K562 (cell line): ENCODE results near the gene RIMBP3C. TPM values are rescaled to one million over a fixed set of nuclear protein-coding genes. Genes with fewer than 3 reads are reported as not detected.

Experiments used
- ATAC-seq: fragments of 200-7000 bp; cut with Tn5 transposase; 3 replicates; pipeline ENCODE4 v1.9.1; 2020; ENCODE audit warnings: moderate library complexity
- BruUV-seq: library from RNA; stranded (reverse); fragments of 400-500 nt; replicated peaks from 2 replicates; lab custom pipeline; 2021; lab: Mats Ljungman, UMichigan
- CTCF ChIA-PET: fragments of 300-600 bp; formaldehyde crosslinking; extraction: SDS; loops from one replicate; lab custom pipeline; 2021; ENCODE audit warnings: low intra/inter-chr PET ratio; lab: Yijun Ruan, JAX
- POLR2A ChIA-PET: fragments of 300-600, 350-650 bp; sonication (Branson Sonifier 250); formaldehyde crosslinking; extraction: SDS; loops from one replicate; lab custom pipeline; 2021; ENCODE audit warnings: antibody characterized with exemption, inconsistent platforms; lab: Yijun Ruan, JAX
- DNase-seq, 4 experiments: peaks; one replicate each; pipeline versions ENCODE4 v3.0.0 to v3.0.0-alpha.2; 2011 to 2018; ENCODE audit warnings: low spot score in 3 of 4, mixed read lengths in 3 of 4; ENCODE audit errors: extremely low read depth in 1 of 4
- FAIRE-seq: peaks from 2 replicates; lab custom pipeline; 2011; peaks lifted over from hg19 to GRCh38; lab: Jason Lieb, UNC
- H2AFZ ChIP-seq: 2 replicates; pipeline ENCODE4 v1.6.0; 2011; ENCODE audit warnings: low read depth, low read length, control low read depth, inconsistent platforms
- H3K27ac ChIP-seq: fragments of 200-600 bp; 3 replicates; pipeline ENCODE4 v1.8.0; 2011; ENCODE audit warnings: low read depth, mild to moderate bottlenecking, control low read depth, inconsistent platforms, low read length, moderate library complexity, mixed read lengths; ENCODE audit errors: extremely low read depth
- H3K27me3 ChIP-seq, 2 experiments: fragments of 300-600 bp in 1 of 2; 2 replicates in 1 of 2; 3 replicates in 1 of 2; pipeline versions ENCODE4 v1.6.0 to v1.8.0; 2011; ENCODE audit warnings: inconsistent platforms in 2 of 2, low read length in 2 of 2, mild to moderate bottlenecking in 1 of 2, mixed read lengths in 1 of 2, moderate library complexity in 1 of 2; ENCODE audit not compliant: control insufficient read depth in 2 of 2, insufficient read depth in 2 of 2
- H3K36me3 ChIP-seq: fragments of 300-600 bp; 3 replicates; pipeline ENCODE4 v1.8.0; 2011; ENCODE audit warnings: mild to moderate bottlenecking, low read length, inconsistent platforms; ENCODE audit not compliant: control insufficient read depth, insufficient read depth
- H3K4me1 ChIP-seq, 2 experiments: fragments of 200-600 bp in 1 of 2; replicated peaks in 1 of 2; 2 replicates in 1 of 2; 3 replicates in 1 of 2; pipeline versions ENCODE4 v1.5.1 to v1.8.0; 2011; ENCODE audit warnings: inconsistent platforms in 2 of 2, low read length in 2 of 2, mild to moderate bottlenecking in 1 of 2, mixed read lengths in 1 of 2, moderate library complexity in 1 of 2; ENCODE audit not compliant: control insufficient read depth in 2 of 2, insufficient read depth in 2 of 2
- H3K4me2 ChIP-seq: 2 replicates; pipeline ENCODE4 v1.6.1; 2011; ENCODE audit warnings: low read length, control low read depth, inconsistent platforms, mixed read lengths; ENCODE audit not compliant: insufficient read depth
- H3K4me3 ChIP-seq: fragments of 200-600 bp; sonication (generic), shearing (Covaris generic); 2 replicates; pipeline ENCODE4 v1.5.1; 2016; ENCODE audit warnings: control low read depth, inconsistent platforms
- H3K79me2 ChIP-seq: fragments of 200-600 bp; 3 replicates; pipeline ENCODE4 v1.8.0; 2011; ENCODE audit warnings: low read length, inconsistent platforms; ENCODE audit not compliant: control insufficient read depth, insufficient read depth
- H3K9ac ChIP-seq, 2 experiments: 2 replicates each; pipeline versions ENCODE4 v1.6.0 to v1.6.1; 2011; ENCODE audit warnings: low read depth in 2 of 2, low read length in 2 of 2, control low read depth in 1 of 2, inconsistent platforms in 1 of 2, mild to moderate bottlenecking in 1 of 2, mixed read lengths in 1 of 2; ENCODE audit not compliant: insufficient read depth in 1 of 2
- H3K9me1 ChIP-seq: one replicate; pipeline ENCODE4 v1.6.0; 2011; ENCODE audit warnings: inconsistent platforms, mild to moderate bottlenecking, low read length, moderate library complexity; ENCODE audit not compliant: control insufficient read depth, insufficient read depth
- H3K9me3 ChIP-seq: replicated peaks from 2 replicates; pipeline ENCODE4 v1.5.1; 2011; ENCODE audit warnings: low read depth, low read length, inconsistent platforms; ENCODE audit not compliant: control insufficient read depth, insufficient read depth
- H4K20me1 ChIP-seq: replicated peaks from 2 replicates; pipeline ENCODE4 v1.6.1; 2011; ENCODE audit warnings: low read length, inconsistent platforms, mixed read lengths; ENCODE audit not compliant: control insufficient read depth, insufficient read depth
- CEBPG ChIP-seq, 3 experiments: fragments of 200-800 bp in 1 of 3; sonication (Bioruptor generic) in 1 of 3; sonication (generic) in 1 of 3; formaldehyde crosslinking in 1 of 3; IDR thresholded peaks in 2 of 3; conservative IDR thresholded peaks in 1 of 3; 2 replicates each; pipeline versions ENCODE4 v1.6.1 to v1.8.0; 2016 to 2022; ENCODE audit warnings: missing compliant biosample characterization in 2 of 3, missing genetic modification characterization in 2 of 3, mild to moderate bottlenecking in 1 of 3, missing genetic modification reagents in 1 of 3
- ELF4 ChIP-seq: fragments of 450-650 bp; formaldehyde crosslinking; IDR thresholded peaks from 2 replicates; pipeline ENCODE4 v1.4.0; 2022; ENCODE audit warnings: missing genetic modification characterization
- GATA2 ChIP-seq: sonication (generic); formaldehyde crosslinking; IDR thresholded peaks from 2 replicates; pipeline ENCODE4 v1.4.0; 2020; ENCODE audit warnings: mild to moderate bottlenecking, missing genetic modification reagents
- HNRNPK ChIP-seq: fragments of 200-400 bp; formaldehyde crosslinking; IDR thresholded peaks from one replicate; pipeline ENCODE4 v1.6.1; 2018; ENCODE audit warnings: mild to moderate bottlenecking, low read depth, low read length; ENCODE audit not compliant: poor library complexity, severe bottlenecking
- HNRNPUL1 ChIP-seq: fragments of 200-400 bp; formaldehyde crosslinking; IDR thresholded peaks from 2 replicates; pipeline ENCODE4 v1.6.1; 2017; ENCODE audit warnings: low read length
- JUN ChIP-seq, 2 experiments: sonication (generic) in 1 of 2; formaldehyde crosslinking in 1 of 2; IDR thresholded peaks; 2 replicates each; pipeline versions ENCODE4 v1.6.1 to v1.8.0; 2012 to 2022; ENCODE audit warnings: borderline replicate concordance in 2 of 2, mild to moderate bottlenecking in 2 of 2, improper control_type of control experiment in 1 of 2, low read depth in 1 of 2, low read length in 1 of 2, missing genetic modification reagents in 1 of 2
- MAFK ChIP-seq: IDR thresholded peaks from 2 replicates; pipeline ENCODE4 v1.6.1; 2011; ENCODE audit warnings: low read length, improper control_type of control experiment
- NR2C2 ChIP-seq, 2 experiments: fragments of 200-800 bp in 1 of 2; sonication (Bioruptor generic) in 1 of 2; sonication (generic) in 1 of 2; formaldehyde crosslinking in 1 of 2; IDR thresholded peaks; 2 replicates each; pipeline versions ENCODE4 v1.6.1 to v1.8.0; 2016 to 2022; ENCODE audit warnings: mild to moderate bottlenecking in 1 of 2, missing compliant biosample characterization in 1 of 2, missing genetic modification characterization in 1 of 2, missing genetic modification reagents in 1 of 2
- TOE1 ChIP-seq, 2 experiments: fragments of 450-650 bp in 1 of 2; sonication (generic) in 1 of 2; formaldehyde crosslinking in 1 of 2; IDR thresholded peaks; 2 replicates each; pipeline versions ENCODE4 v1.7.1 to v1.8.0; 2016 to 2022; ENCODE audit warnings: borderline replicate concordance in 2 of 2, mild to moderate bottlenecking in 2 of 2, antibody characterized with exemption in 1 of 2, inconsistent platforms in 1 of 2, low read depth in 1 of 2, missing genetic modification reagents in 1 of 2, moderate library complexity in 1 of 2
- XRCC5 ChIP-seq: fragments of 200-400 bp; formaldehyde crosslinking; IDR thresholded peaks from 2 replicates; pipeline ENCODE4 v1.6.1; 2017; ENCODE audit warnings: low read depth, mild to moderate bottlenecking, low read length
- ZNF263 ChIP-seq: sonication (generic); formaldehyde crosslinking; IDR thresholded peaks from 2 replicates; pipeline ENCODE4 v1.8.0; 2022; ENCODE audit warnings: mild to moderate bottlenecking, missing genetic modification reagents, borderline replicate concordance
- ZNF431 ChIP-seq: sonication (generic); formaldehyde crosslinking; IDR thresholded peaks from 2 replicates; pipeline ENCODE4 v1.8.0; 2022; ENCODE audit warnings: mild to moderate bottlenecking, missing genetic modification reagents
- WGBS: fragments of 100-300 bp; shearing (Covaris generic); methylation state at CpG from one replicate; pipeline ENCODE4 v1.1.6; 2016; ENCODE audit warnings: low coverage, mixed read lengths; ENCODE audit not compliant: insufficient coverage; ENCODE audit errors: missing lambda C conversion rate; 5-methylcytosine and 5-hydroxymethylcytosine counted together
- in situ Hi-C: fragments of 300-500 bp; cut with MboI; formaldehyde crosslinking; loops from 4 replicates; pipeline ENCODE4 v1.15.0; 2018; ENCODE audit warnings: inconsistent platforms, mixed read lengths
- intact Hi-C: fragments of 100-400 bp; cut with micrococcal nuclease; formaldehyde crosslinking; loops from 2 replicates; pipeline ENCODE4 v1.14.2; 2022
- polyA plus RNA-seq, 8 experiments: library from polyadenylated mRNA; depleted of rRNA in 4 of 8; stranded (reverse) in 5 of 8; unstranded in 3 of 8; fragments of >200 nt; fragmentation: Nextera tagmentation in 2 of 8; fragmentation: Illumina TruSeq in 1 of 8; extraction: Ambion mirVana in 2 of 8; extraction: Trizol in 1 of 8; gene quantifications; 2 replicates each; pipeline versions ENCODE4 v1.2.1 to v1.2.3, GENCODE V29; 2011 to 2014; ENCODE audit warnings: inconsistent platforms in 1 of 8, missing spikeins in 1 of 8
- total RNA-seq, 7 experiments: library from RNA; depleted of rRNA in 6 of 7; stranded (reverse); fragments of >200 nt in 6 of 7; fragmentation: Illumina TruSeq in 2 of 7; extraction: Trizol in 2 of 7; gene quantifications; 2 replicates each; pipeline versions ENCODE4 v1.2.1 to v1.2.3, GENCODE V29; 2011 to 2021; ENCODE audit warnings: low replicate concordance in 1 of 7
- TF ChIP-seq, protein P1 (sequence below): IDR thresholded peaks from 2 replicates; pipeline ENCODE4 v1.6.1; 2012; ENCODE audit warnings: low read depth, low read length, improper control_type of control experiment, borderline replicate concordance

Gene RIMBP3C
- total and polyA plus RNA-seq, 9 of the 15 experiments (the other 6 are each of a cell fraction or from before 2014, with no cell fraction given): 0.09 to 0.98 (median 0.17) TPM; not detected in 2

DNA sequence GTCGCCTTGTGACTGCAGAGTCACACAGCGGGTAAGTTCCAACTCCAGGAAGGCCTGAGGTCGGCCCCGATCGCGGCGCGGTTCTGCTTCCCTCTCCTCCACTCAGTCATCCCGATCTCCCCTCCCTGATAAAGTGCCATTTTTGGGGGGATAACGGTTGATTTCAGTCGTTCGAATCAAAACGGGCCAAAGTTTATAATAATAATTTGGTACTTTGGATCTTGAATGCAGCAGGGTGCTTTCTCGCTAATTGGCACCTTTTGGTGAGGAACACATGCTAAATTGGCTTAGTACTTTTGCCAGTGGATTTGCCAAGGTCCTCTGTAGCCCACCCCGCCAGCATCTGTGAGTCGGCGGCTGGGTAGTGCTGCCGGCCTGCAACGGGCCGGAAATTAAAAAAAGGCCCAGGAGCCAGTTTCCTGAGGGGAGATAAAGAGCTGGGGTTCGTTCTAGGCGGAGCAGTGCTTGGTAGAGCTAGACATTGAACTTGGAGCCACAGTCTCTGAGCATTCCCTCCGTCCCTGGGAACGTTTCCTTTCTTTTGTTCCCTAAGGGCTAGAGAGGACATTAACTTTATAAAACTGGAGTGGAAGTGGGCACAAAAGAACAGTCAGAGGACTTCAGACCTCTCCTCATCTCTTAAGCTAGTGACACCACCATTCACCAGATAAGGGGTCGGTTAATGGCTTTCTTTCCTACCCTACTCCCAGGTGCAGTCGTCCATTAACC is 17.2 kb upstream of the RIMBP3C start:
- WGBS: under 1% methylated on average over 26 of the region's 26 CpGs
- H4K20me1 ChIP-seq: peaks cover 55% of the 10 kb centered on the region
- peaks cover 27% of the 10 kb centered on the region for H3K9me1 ChIP-seq
- in situ Hi-C loops (no loop called here), intact Hi-C loops (no loop called here)
- H2AFZ ChIP-seq: peak overlapping the region; percentile 77
- H3K4me2 ChIP-seq: peak overlapping the region; percentile 91
- FAIRE-seq (no peak), ATAC-seq (peak; percentile 62), DNase-seq (peak; percentile 72 to 87 (median 82))
- peak overlapping the region; percentile 72 for H3K4me3 ChIP-seq
- H3K27me3 ChIP-seq: no peaks in the 10 kb centered on the region
- ChIA-PET CTCF (interaction anchor here (0.5 kb wide), 1 partner anchor 718 kb away, joined by 3 read pairs; no protein-coding TSS in a partner anchor), POLR2A (interaction anchor here (0.6 to 7.6 kb wide), 29 partner anchors 8 to 790 kb away, joined by 3 to 112 read pairs (median 5); partner anchors contain the start of genes CCDC116, SDF2L1 and YDJC)
- no peaks in the 10 kb centered on the region for H3K9me3 ChIP-seq
- H3K79me2 ChIP-seq: peaks cover 63% of the 10 kb centered on the region
- peak overlapping the region; percentile 93 for H3K27ac ChIP-seq
- TSS peak; percentile 91 for BruUV-seq
- H3K4me1 ChIP-seq: peaks cover 43 to 48% of the 10 kb centered on the region in 2 experiments
- peak overlapping the region; percentile 96 to 99 for H3K9ac ChIP-seq
- H3K36me3 ChIP-seq: peaks cover 45% of the 10 kb centered on the region
- TF ChIP-seq CEBPG (CRISPR knock-in tag; IDR thresholded peaks at IDR 0.05): no peak
- no peak for TF ChIP-seq CEBPG (tag; conservative IDR thresholded peaks at IDR 0.05 in 1 of 2, IDR thresholded peaks at IDR 0.05 in 1 of 2)
- TF ChIP-seq HNRNPUL1: 0 out of 2 replicates have a peak, but pooled peaks have one; percentile 84
- no peak for TF ChIP-seq ZNF431 (CRISPR knock-in tag)
- TF ChIP-seq NR2C2 (CRISPR knock-in tag; IDR thresholded peaks at IDR 0.05): peak; percentile 80; the same call in 1 of the 2 replicates
- no peak for TF ChIP-seq NR2C2 (tag; IDR thresholded peaks at IDR 0.05)
- TF ChIP-seq ELF4 (CRISPR knock-in tag): peak; percentile 80; the same call in 1 of the 2 replicates
- TF ChIP-seq, protein P1, sequence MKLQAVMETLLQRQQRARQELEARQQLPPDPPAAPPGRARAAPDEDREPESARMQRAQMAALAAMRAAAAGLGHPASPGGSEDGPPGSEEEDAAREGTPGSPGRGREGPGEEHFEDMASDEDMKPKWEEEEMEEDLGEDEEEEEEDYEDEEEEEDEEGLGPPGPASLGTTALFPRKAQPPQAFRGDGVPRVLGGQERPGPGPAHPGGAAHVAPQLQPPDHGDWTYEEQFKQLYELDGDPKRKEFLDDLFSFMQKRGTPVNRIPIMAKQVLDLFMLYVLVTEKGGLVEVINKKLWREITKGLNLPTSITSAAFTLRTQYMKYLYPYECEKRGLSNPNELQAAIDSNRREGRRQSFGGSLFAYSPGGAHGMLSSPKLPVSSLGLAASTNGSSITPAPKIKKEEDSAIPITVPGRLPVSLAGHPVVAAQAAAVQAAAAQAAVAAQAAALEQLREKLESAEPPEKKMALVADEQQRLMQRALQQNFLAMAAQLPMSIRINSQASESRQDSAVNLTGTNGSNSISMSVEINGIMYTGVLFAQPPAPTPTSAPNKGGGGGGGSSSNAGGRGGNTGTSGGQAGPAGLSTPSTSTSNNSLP: peak; percentile 25; the same call in 1 of the 2 replicates
- TF ChIP-seq MAFK: 0 out of 2 replicates have a peak, but pooled peaks have one; percentile 16
- no peak for TF ChIP-seq GATA2 (CRISPR knock-in tag)
- TF ChIP-seq JUN (IDR thresholded peaks at IDR 0.05; ENCODE audit: borderline replicate concordance, low read depth, low read length): 0 out of 2 replicates have a peak, but pooled peaks have one; percentile 3
- TF ChIP-seq JUN (CRISPR knock-in tag; IDR thresholded peaks at IDR 0.05; ENCODE audit: borderline replicate concordance): no peak
- no peak for TF ChIP-seq HNRNPK
- TF ChIP-seq ZNF263: no peak
- TF ChIP-seq XRCC5: no peak
- TF ChIP-seq TOE1 (IDR thresholded peaks at IDR 0.05; ENCODE audit: borderline replicate concordance): no peak
- peak; percentile 96 for TF ChIP-seq TOE1 (CRISPR knock-in tag; IDR thresholded peaks at IDR 0.05; ENCODE audit: borderline replicate concordance, low read depth)
